Measurements from ENCODE around the gene PTPRN2. TPM values are rescaled to one million over a fixed set of nuclear protein-coding genes. Genes with fewer than 3 reads are reported as not detected.

The PTPRN2 gene
- total and polyA plus RNA-seq, 2 of the 8 experiments (the other 6 are each of a cell fraction or from before 2014, with no cell fraction given): 2.6 to 4.5 TPM

- Histone ChIP-seq H3K23ac (ENCODE audit: insufficient read length) (no peak overlapping the region), H2BK5ac (ENCODE audit: low read depth, low read length) (no peak overlapping the region), H4K91ac (replicated peaks; ENCODE audit: insufficient read length, low read length) (peak overlapping the region; percentile 30), H2BK120ac (replicated peaks; ENCODE audit: low read depth, low read length) (no peak overlapping the region), H3K4me2 (ENCODE audit: insufficient read depth in 1 of 2, low read depth in 2 of 2, low read length in 2 of 2) (no peak overlapping the region), H3K4me1 (replicated peaks in 1 of 4; ENCODE audit: control insufficient read depth in 3 of 4, insufficient read depth in 4 of 4, low read length in 3 of 4) (no peaks in the 10 kb centered on the region; a peak in 1 of 7 replicates), H2AFZ (ENCODE audit: low read length) (no peak overlapping the region), H3K4ac (replicated peaks; ENCODE audit: insufficient read length, low read depth, low read length) (no peak overlapping the region), H2BK12ac (ENCODE audit: low read depth, low read length) (no peak overlapping the region), H3K9me3 (ENCODE audit: insufficient read depth in 2 of 2, low read depth in 1 of 2, low read length in 1 of 2) (no peaks in the 10 kb centered on the region), H4K20me1 (replicated peaks in 1 of 2; ENCODE audit: control insufficient read depth in 1 of 2, insufficient read depth in 2 of 2, low read length in 2 of 2) (peaks cover 0 to 7% of the 10 kb centered on the region in 2 experiments), H2AK5ac (ENCODE audit: low read depth, low read length) (no peak overlapping the region), H3K14ac (ENCODE audit: insufficient read length) (no peak overlapping the region), H4K5ac (ENCODE audit: insufficient read length, low read depth, low read length) (no peak overlapping the region), H4K8ac (ENCODE audit: extremely low read depth, insufficient read depth, low read length) (no peak overlapping the region), H2BK20ac (ENCODE audit: low read length) (no peak overlapping the region), H3K4me3 (ENCODE audit: extremely low read depth in 1 of 4, insufficient read depth in 2 of 4, low read depth in 3 of 4, low read length in 4 of 4) (no peak overlapping the region), H3K79me1 (ENCODE audit: low read depth, low read length) (no peaks in the 10 kb centered on the region), H3K27me3 (replicated peaks in 1 of 4; ENCODE audit: control insufficient read depth in 3 of 4, extremely low read depth in 1 of 4, insufficient read depth in 3 of 4, low read length in 3 of 4) (no peaks in the 10 kb centered on the region), H3K36me3 (ENCODE audit: control insufficient read depth in 2 of 4, insufficient read depth in 4 of 4, low read length in 3 of 4) (no peaks in the 10 kb centered on the region), H3K56ac (replicated peaks; ENCODE audit: insufficient read length, low read depth, low read length) (no peak overlapping the region), H3K23me2 (ENCODE audit: low read depth, low read length) (peaks cover 9% of the 10 kb centered on the region; the same call in 1 of the 2 replicates), H3K79me2 (ENCODE audit: control insufficient read depth in 1 of 2, insufficient read depth in 2 of 2, low read length in 2 of 2) (no peaks in the 10 kb centered on the region), H3K9ac (replicated peaks in 1 of 4; ENCODE audit: extremely low read depth in 1 of 4, low read depth in 3 of 4, low read length in 3 of 4) (no peak overlapping the region), H3K27ac (ENCODE audit: low read depth, low read length) (no peak overlapping the region; the same call in 1 of the 2 replicates), H3K18ac (ENCODE audit: extremely low read depth, low read length) (no peak overlapping the region), H2BK15ac (ENCODE audit: low read length) (no peak overlapping the region)
- no peak for FAIRE-seq
- ChIA-PET CTCF (ENCODE audit: partially characterized antibody) (interaction anchor here (1.0 to 1.6 kb wide), 2 partner anchors 30 to 83 kb away, joined by 3 read pairs; no protein-coding TSS in a partner anchor), POLR2A (ENCODE audit: partially characterized antibody) (no interaction called here)
- WGBS, 2 experiments (ENCODE audit: extremely low coverage in 1 of 2, insufficient coverage in 1 of 2, insufficient read length in 1 of 2, insufficient replicate concordance in 2 of 2, low coverage in 1 of 2, low lambda C conversion rate in 2 of 2, missing lambda C conversion rate in 1 of 2): 86% methylated on average over 24 of the region's 32 CpGs; no CpG with 5 or more reads in 1 of the 2 experiments
- TF ChIP-seq CTBP2 (IDR thresholded peaks at IDR 0.05; ENCODE audit: borderline replicate concordance, insufficient read depth, insufficient read length, low read length) (no peak), HDAC2 (IDR thresholded peaks at IDR 0.05; ENCODE audit: borderline replicate concordance in 1 of 2, low read depth in 2 of 2, low read length in 2 of 2) (no peak), NANOG (IDR thresholded peaks at IDR 0.05; ENCODE audit: insufficient read depth, low read depth, low read length, poor library complexity, severe bottlenecking) (no peak), CHD2 (IDR thresholded peaks at IDR 0.05; ENCODE audit: low read length) (no peak), BACH1 (IDR thresholded peaks at IDR 0.05; ENCODE audit: low read length) (no peak), RFX5 (IDR thresholded peaks at IDR 0.05; ENCODE audit: borderline replicate concordance, low read depth, low read length) (no peak), SP4 (IDR thresholded peaks at IDR 0.05; ENCODE audit: low read length) (no peak), EGR1 (IDR thresholded peaks at IDR 0.05; ENCODE audit: borderline replicate concordance, low read depth, low read length) (no peak), BCL11A (IDR thresholded peaks at IDR 0.05; ENCODE audit: low read depth in 2 of 2, low read length in 2 of 2) (no peak), POLR2AphosphoS5 (IDR thresholded peaks at IDR 0.05; ENCODE audit: low read depth, low read length) (no peak), CBX5 (IDR thresholded peaks at IDR 0.05; ENCODE audit: low read depth, low read length) (no peak), KDM5A (IDR thresholded peaks at IDR 0.05; ENCODE audit: low read length) (no peak), RBBP5 (IDR thresholded peaks at IDR 0.05; ENCODE audit: borderline replicate concordance, low read depth, low read length) (no peak)
- DNase-seq (ENCODE audit: low read depth in 1 of 2, low spot score in 2 of 2): no peak
Measured at GRCh38 chr7:157785486-157786186, 802.0 kb downstream of the PTPRN2 start.

Measured in H1 (cell line).